GM12878 (cell line): Measurements from ENCODE around the gene PAM. TPM values are rescaled to one million over a fixed set of nuclear protein-coding genes. Genes with fewer than 3 reads are reported as not detected.

ENCODE experiments used
- ATAC-seq: fragments of 200-7000 bp; cut with Tn5 transposase; 3 replicates; pipeline ENCODE4 v1.9.1; 2020; ENCODE audit warnings: mild to moderate bottlenecking, moderate library complexity
- BruUV-seq: library from RNA; stranded (reverse); fragments of 400-500 nt; replicated peaks from 2 replicates; lab custom pipeline; 2021; lab: Mats Ljungman, UMichigan
- CTCF ChIA-PET: fragments of 300-600 bp; sonication (Branson Sonifier 250); formaldehyde crosslinking; extraction: SDS; loops from one replicate; lab custom pipeline; 2021; ENCODE audit warnings: inconsistent platforms; lab: Yijun Ruan, JAX
- POLR2A ChIA-PET: fragments of 350-600 bp; formaldehyde crosslinking; extraction: SDS; loops from one replicate; lab custom pipeline; 2021; ENCODE audit warnings: inconsistent platforms; lab: Charles Lee
- RAD21 ChIA-PET: fragments of 300-600 bp; sonication (Branson Sonifier 250); formaldehyde crosslinking; loops from one replicate; lab custom pipeline; 2023; ENCODE audit warnings: antibody characterized with exemption; ENCODE audit not compliant: unreplicated experiment; lab: Charles Lee
- SMC1A ChIA-PET: fragments of 300-600 bp; sonication (Branson Sonifier 250); formaldehyde crosslinking; loops from one replicate; lab custom pipeline; 2023; ENCODE audit not compliant: unreplicated experiment, uncharacterized antibody; lab: Charles Lee
- DNase-seq: peaks from one replicate; pipeline ENCODE4 v3.0.0-alpha.2; 2011; ENCODE audit warnings: low read depth, low spot score
- FAIRE-seq: peaks from 3 replicates; lab custom pipeline; 2011; peaks lifted over from hg19 to GRCh38; lab: Jason Lieb, UNC
- H2AFZ ChIP-seq: 2 replicates; pipeline ENCODE4 v1.6.0; 2011; ENCODE audit warnings: low read depth, low read length, control low read depth; ENCODE audit not compliant: control insufficient read depth
- H3K27ac ChIP-seq: 2 replicates; pipeline ENCODE4 v1.5.1; 2011; ENCODE audit warnings: control low read depth; ENCODE audit not compliant: control insufficient read depth, insufficient read depth
- H3K27me3 ChIP-seq, 2 experiments: replicated peaks in 1 of 2; 2 replicates each; pipeline versions ENCODE4 v1.6.0 to v1.6.1; 2011; ENCODE audit warnings: low read length in 1 of 2; ENCODE audit not compliant: control insufficient read depth in 2 of 2, insufficient read depth in 2 of 2
- H3K36me3 ChIP-seq, 2 experiments: 2 replicates each; pipeline ENCODE4 v1.5.1; 2011; ENCODE audit warnings: low read length in 1 of 2; ENCODE audit not compliant: control insufficient read depth in 2 of 2, insufficient read depth in 2 of 2
- H3K4me1 ChIP-seq: 2 replicates; pipeline ENCODE4 v1.6.1; 2011; ENCODE audit warnings: mild to moderate bottlenecking, low read length, moderate library complexity, mixed read lengths; ENCODE audit not compliant: control insufficient read depth, insufficient read depth
- H3K4me2 ChIP-seq: 2 replicates; pipeline ENCODE4 v1.6.0; 2011; ENCODE audit warnings: control low read depth; ENCODE audit not compliant: control insufficient read depth, insufficient read depth
- H3K4me3 ChIP-seq: fragments of 200-600 bp; sonication (generic); 2 replicates; pipeline ENCODE4 v1.5.1; 2016
- H3K79me2 ChIP-seq: 2 replicates; pipeline ENCODE4 v1.6.0; 2011; ENCODE audit warnings: low read length; ENCODE audit not compliant: control insufficient read depth, insufficient read depth
- H3K9ac ChIP-seq: 2 replicates; pipeline ENCODE4 v1.8.0; 2011; ENCODE audit warnings: low read length, control low read depth, mixed read lengths; ENCODE audit not compliant: control insufficient read depth, insufficient read depth
- H3K9me3 ChIP-seq: replicated peaks from 3 replicates; pipeline ENCODE4 v1.5.1; 2011; ENCODE audit warnings: mild to moderate bottlenecking, low read length; ENCODE audit not compliant: control insufficient read depth, insufficient read depth
- H4K20me1 ChIP-seq: 2 replicates; pipeline ENCODE4 v1.6.0; 2011; ENCODE audit not compliant: control insufficient read depth, insufficient read depth
- ATF2 ChIP-seq: IDR thresholded peaks from 2 replicates; pipeline ENCODE4 v1.6.1; 2012; ENCODE audit warnings: low read length, inconsistent platforms
- CREM ChIP-seq: IDR thresholded peaks from 2 replicates; pipeline ENCODE4 v1.6.1; 2014; ENCODE audit warnings: antibody characterized with exemption, low read depth
- JUNB ChIP-seq: IDR thresholded peaks from 2 replicates; pipeline ENCODE4 v1.6.1; 2016; ENCODE audit warnings: antibody characterized with exemption, mild to moderate bottlenecking
- MTA2 ChIP-seq: fragments of 450-650 bp; IDR thresholded peaks from 2 replicates; pipeline ENCODE4 v1.6.1; 2016; ENCODE audit warnings: low read depth, mild to moderate bottlenecking, moderate library complexity
- SMC3 ChIP-seq: IDR thresholded peaks from 2 replicates; pipeline ENCODE4 v1.6.1; 2011; ENCODE audit warnings: low read length, improper control_type of control experiment, borderline replicate concordance
- SREBF2 ChIP-seq: IDR thresholded peaks from 2 replicates; pipeline ENCODE4 v1.6.1; 2012; ENCODE audit warnings: mild to moderate bottlenecking, low read length
- ZNF24 ChIP-seq: fragments of 450-650 bp; IDR thresholded peaks from 2 replicates; pipeline ENCODE4 v1.6.1; 2017; ENCODE audit warnings: antibody characterized with exemption, mild to moderate bottlenecking
- WGBS: methylation state at CpG from one replicate; pipeline ENCODE4 v1.1.6; 2016; ENCODE audit warnings: low lambda C conversion rate; ENCODE audit not compliant: insufficient replicate concordance, insufficient coverage; ENCODE audit errors: missing lambda C conversion rate; 5-methylcytosine and 5-hydroxymethylcytosine counted together
- in situ Hi-C: fragments of 300-500 bp; cut with MboI; formaldehyde crosslinking; loops from 9 replicates; pipeline ENCODE4 v1.14.3; 2018; ENCODE audit warnings: mixed read lengths
- intact Hi-C: fragments of 100-400 bp; cut with micrococcal nuclease; formaldehyde crosslinking; loops from one replicate; pipeline ENCODE4 v1.14.2; 2022; ENCODE audit not compliant: unreplicated experiment
- polyA plus RNA-seq, 11 experiments: library from polyadenylated mRNA; depleted of rRNA in 4 of 11; unstranded in 6 of 11; stranded (reverse) in 5 of 11; fragments of >200 nt; fragmentation: Nextera tagmentation in 4 of 11; fragmentation: Illumina TruSeq in 1 of 11; extraction: Ambion mirVana in 4 of 11; extraction: Trizol in 1 of 11; gene quantifications; 1 replicate in 1 of 11; 2 replicates in 10 of 11; pipeline versions ENCODE4 v1.2.1 to v1.2.3, GENCODE V29; 2011 to 2016; ENCODE audit warnings: inconsistent platforms in 2 of 11, missing spikeins in 2 of 11, low read depth in 1 of 11
- total RNA-seq, 4 experiments: library from RNA; depleted of rRNA in 3 of 4; stranded (reverse); fragments of >200 nt in 3 of 4; fragmentation: Illumina TruSeq in 1 of 4; extraction: Trizol in 1 of 4; gene quantifications; 2 replicates each; pipeline versions ENCODE4 v1.2.1 to v1.2.3, GENCODE V29; 2013 to 2021
- TF ChIP-seq, protein P1 (sequence below): fragments of 450-650 bp; IDR thresholded peaks from 2 replicates; pipeline ENCODE4 v1.6.1; 2017; ENCODE audit warnings: mild to moderate bottlenecking
- TF ChIP-seq, protein P2 (sequence below): IDR thresholded peaks from 2 replicates; pipeline ENCODE4 v1.6.1; 2011; ENCODE audit warnings: borderline replicate concordance, low read depth, mild to moderate bottlenecking, moderate library complexity, low read length; ENCODE audit not compliant: insufficient read depth, poor library complexity, severe bottlenecking

Gene PAM
- total and polyA plus RNA-seq, 10 of the 15 experiments (the other 5 are each of a cell fraction or from before 2014, with no cell fraction given) = 5.5 to 72.5 (median 15.4) TPM

DNA sequence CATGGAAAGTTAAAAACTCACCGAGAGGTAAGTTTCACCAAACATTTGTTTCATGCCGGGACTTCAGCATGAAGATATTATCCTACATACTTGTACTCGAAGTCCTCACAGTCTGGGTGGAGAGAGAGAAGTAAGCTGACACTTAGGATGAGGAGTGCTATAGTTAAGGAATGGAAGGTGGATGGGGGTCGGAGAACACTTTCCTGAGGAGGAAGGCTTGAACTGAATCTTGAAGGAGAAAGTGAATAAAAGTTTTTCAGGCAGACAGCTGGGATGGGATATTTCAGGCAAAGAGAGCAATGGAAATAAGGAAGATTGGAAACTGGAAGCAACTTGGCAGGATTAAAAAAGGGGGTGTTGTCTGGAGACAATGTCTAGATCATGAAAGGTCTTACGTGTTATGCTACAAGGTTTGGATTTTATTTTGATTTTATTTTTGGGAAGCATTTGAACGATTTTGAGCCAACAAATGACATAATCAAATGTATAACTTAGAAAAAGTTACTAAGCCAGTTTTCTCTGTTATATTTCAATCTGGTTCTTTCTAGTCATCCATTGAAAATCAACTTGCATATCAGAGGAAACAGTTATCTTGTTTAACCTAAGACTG is 167.1 kb downstream of the PAM start:
- CTCF ChIA-PET = interaction anchor here (0.7 to 1.9 kb wide), 6 partner anchors 10 to 241 kb away, joined by 3 to 5 read pairs (median 4); no protein-coding TSS in a partner anchor
- H3K4me1 ChIP-seq = no peaks in the 10 kb centered on the region
- SMC1A ChIA-PET = interaction anchor here (0.6 to 1.8 kb wide), 8 partner anchors 9 to 839 kb away, joined by 3 to 7 read pairs (median 3); partner anchors contain the start of genes GIN1 and PPIP5K2
- DNase-seq = no peak
- RAD21 ChIA-PET = interaction anchor here (1.4 kb wide), 1 partner anchor 9 kb away, joined by 3 read pairs; no protein-coding TSS in a partner anchor
- TF ChIP-seq SMC3 = no peak
- no peak for TF ChIP-seq JUNB
- TF ChIP-seq, protein P1, sequence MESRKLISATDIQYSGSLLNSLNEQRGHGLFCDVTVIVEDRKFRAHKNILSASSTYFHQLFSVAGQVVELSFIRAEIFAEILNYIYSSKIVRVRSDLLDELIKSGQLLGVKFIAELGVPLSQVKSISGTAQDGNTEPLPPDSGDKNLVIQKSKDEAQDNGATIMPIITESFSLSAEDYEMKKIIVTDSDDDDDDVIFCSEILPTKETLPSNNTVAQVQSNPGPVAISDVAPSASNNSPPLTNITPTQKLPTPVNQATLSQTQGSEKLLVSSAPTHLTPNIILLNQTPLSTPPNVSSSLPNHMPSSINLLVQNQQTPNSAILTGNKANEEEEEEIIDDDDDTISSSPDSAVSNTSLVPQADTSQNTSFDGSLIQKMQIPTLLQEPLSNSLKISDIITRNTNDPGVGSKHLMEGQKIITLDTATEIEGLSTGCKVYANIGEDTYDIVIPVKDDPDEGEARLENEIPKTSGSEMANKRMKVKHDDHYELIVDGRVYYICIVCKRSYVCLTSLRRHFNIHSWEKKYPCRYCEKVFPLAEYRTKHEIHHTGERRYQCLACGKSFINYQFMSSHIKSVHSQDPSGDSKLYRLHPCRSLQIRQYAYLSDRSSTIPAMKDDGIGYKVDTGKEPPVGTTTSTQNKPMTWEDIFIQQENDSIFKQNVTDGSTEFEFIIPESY = no peak
- TF ChIP-seq CREM = no peak
- TF ChIP-seq ZNF24 = no peak
- no peak for TF ChIP-seq ATF2
- no peak for TF ChIP-seq SREBF2
- no peak for TF ChIP-seq MTA2
- TF ChIP-seq, protein P2, sequence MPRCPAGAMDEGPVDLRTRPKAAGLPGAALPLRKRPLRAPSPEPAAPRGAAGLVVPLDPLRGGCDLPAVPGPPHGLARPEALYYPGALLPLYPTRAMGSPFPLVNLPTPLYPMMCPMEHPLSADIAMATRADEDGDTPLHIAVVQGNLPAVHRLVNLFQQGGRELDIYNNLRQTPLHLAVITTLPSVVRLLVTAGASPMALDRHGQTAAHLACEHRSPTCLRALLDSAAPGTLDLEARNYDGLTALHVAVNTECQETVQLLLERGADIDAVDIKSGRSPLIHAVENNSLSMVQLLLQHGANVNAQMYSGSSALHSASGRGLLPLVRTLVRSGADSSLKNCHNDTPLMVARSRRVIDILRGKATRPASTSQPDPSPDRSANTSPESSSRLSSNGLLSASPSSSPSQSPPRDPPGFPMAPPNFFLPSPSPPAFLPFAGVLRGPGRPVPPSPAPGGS = no peak
- H2AFZ ChIP-seq = no peak overlapping the region
- no TSS peak for BruUV-seq
- in situ Hi-C loops (no loop called here), intact Hi-C loops (no loop called here)
- no peaks in the 10 kb centered on the region for H3K79me2 ChIP-seq
- H3K4me2 ChIP-seq = no peak overlapping the region
- H3K27me3 ChIP-seq = no peaks in the 10 kb centered on the region
- no peak overlapping the region for H3K27ac ChIP-seq
- peaks cover 0 to 2% of the 10 kb centered on the region in 2 experiments; a peak in 2 of 4 replicates for H3K36me3 ChIP-seq
- POLR2A ChIA-PET = no interaction called here
- no peak overlapping the region for H3K4me3 ChIP-seq
- no peak for ATAC-seq
- WGBS = 78% methylated on average over 6 of the region's 6 CpGs
- no peaks in the 10 kb centered on the region for H4K20me1 ChIP-seq
- no peak for FAIRE-seq
- no peaks in the 10 kb centered on the region for H3K9me3 ChIP-seq
- H3K9ac ChIP-seq = no peak overlapping the region
